ENCODE data around the gene ATAD3C. TPM values are rescaled to one million over a fixed set of nuclear protein-coding genes. Genes with fewer than 3 reads are reported as not detected.
"Not testable (repeated sequence)": the region's sequence is repeated elsewhere in the genome, so short reads cannot be mapped to it uniquely, and the experiment has no call there.

Gene ATAD3C
- total RNA-seq, 1 donor: under 0.01 TPM

- no peak for TF ChIP-seq CTCF (IDR thresholded peaks at IDR 0.05; ENCODE audit: insufficient read depth, low read length)
- no peak for DNase-seq (ENCODE audit: low read depth)
- H3K4me3 ChIP-seq (ENCODE audit: low read depth, low read length): no peak overlapping the region
Observed at GRCh38 chr1:1483714-1484113, 34.2 kb downstream of the ATAD3C start.

GRCh38 chr1:1484976-1485750 is 35.7 kb downstream of the ATAD3C start:
- H3K4me3 ChIP-seq (ENCODE audit: low read depth, low read length); DNase-seq (ENCODE audit: low read depth): not testable (repeated sequence)

- not testable (repeated sequence) for H3K4me3 ChIP-seq (ENCODE audit: low read depth, low read length); DNase-seq (ENCODE audit: low read depth)
Observed at GRCh38 chr1:1485755-1486317, 36.3 kb downstream of the ATAD3C start.

GRCh38 chr1:1487701-1488100 is 38.2 kb downstream of the ATAD3C start:
- DNase-seq (ENCODE audit: low read depth): no peak
- TF ChIP-seq CTCF (IDR thresholded peaks at IDR 0.05; ENCODE audit: insufficient read depth, low read length): no peak
- H3K4me3 ChIP-seq (ENCODE audit: low read depth, low read length): no peak overlapping the region

GRCh38 chr1:1489231-1489630 is 39.7 kb downstream of the ATAD3C start:
- no peak for TF ChIP-seq CTCF (IDR thresholded peaks at IDR 0.05; ENCODE audit: insufficient read depth, low read length)
- DNase-seq (ENCODE audit: low read depth): no peak
- no peak overlapping the region for H3K4me3 ChIP-seq (ENCODE audit: low read depth, low read length)

GRCh38 chr1:1489861-1490260 is 40.4 kb downstream of the ATAD3C start:
- H3K4me3 ChIP-seq (ENCODE audit: low read depth, low read length): no peak overlapping the region
- no peak for TF ChIP-seq CTCF (IDR thresholded peaks at IDR 0.05; ENCODE audit: insufficient read depth, low read length)
- no peak for DNase-seq (ENCODE audit: low read depth)

GRCh38 chr1:1490633-1491230 is 41.2 kb downstream of the ATAD3C start:
- DNase-seq (ENCODE audit: low read depth): no peak
- H3K4me3 ChIP-seq (ENCODE audit: low read depth, low read length): no peak overlapping the region
- TF ChIP-seq CTCF (IDR thresholded peaks at IDR 0.05; ENCODE audit: insufficient read depth, low read length): no peak

Data from fibroblast of the aortic adventitia (primary cell).